Cardiac fibroblast (primary cell): ENCODE measurements around the gene TMEM267.
"Not testable (repeated sequence)": the region's sequence is repeated elsewhere in the genome, so short reads cannot be mapped to it uniquely, and the experiment has no call there.

ENCODE experiments used
- DNase-seq, 2 donors: peaks; one replicate each; pipeline versions ENCODE4 v3.0.0 to v3.0.0-alpha.2; 2010; ENCODE audit warnings: low read depth in 2 of 2
- H3K4me3 ChIP-seq, 2 donors: replicated peaks in 1 of 2; 1 replicate in 1 of 2; 2 replicates in 1 of 2; pipeline ENCODE4 v1.5.1; 2011; ENCODE audit warnings: low read depth in 2 of 2, low read length in 2 of 2, mild to moderate bottlenecking in 2 of 2, moderate library complexity in 1 of 2
- TF ChIP-seq, protein P1 (sequence below): IDR thresholded peaks from one replicate; pipeline ENCODE4 v1.5.1; 2011; ENCODE audit warnings: low read depth, mild to moderate bottlenecking, low read length, inconsistent platforms

The TMEM267 gene

DNA sequence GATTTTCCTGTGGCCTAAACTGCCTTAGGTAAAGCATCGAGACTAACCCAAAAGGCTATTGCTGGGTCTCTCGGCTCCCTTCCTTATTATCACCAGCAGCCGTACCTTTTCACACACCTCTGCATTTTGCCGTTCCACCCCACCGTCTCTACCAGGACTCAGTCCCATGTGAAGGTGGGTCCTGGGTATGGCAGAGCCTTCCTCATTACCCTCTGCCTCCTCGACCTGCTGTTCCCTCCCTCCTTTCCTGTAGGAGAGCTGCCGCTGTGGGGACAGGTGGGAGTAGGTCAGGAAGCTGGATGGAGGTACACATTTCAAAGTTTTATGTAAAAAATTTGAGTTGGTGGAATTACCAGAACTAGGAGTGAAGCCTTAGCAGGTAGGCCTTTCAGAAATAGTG lies 73.3 kb downstream of the TMEM267 start:
- DNase-seq = no peak
- TF ChIP-seq, protein P1, sequence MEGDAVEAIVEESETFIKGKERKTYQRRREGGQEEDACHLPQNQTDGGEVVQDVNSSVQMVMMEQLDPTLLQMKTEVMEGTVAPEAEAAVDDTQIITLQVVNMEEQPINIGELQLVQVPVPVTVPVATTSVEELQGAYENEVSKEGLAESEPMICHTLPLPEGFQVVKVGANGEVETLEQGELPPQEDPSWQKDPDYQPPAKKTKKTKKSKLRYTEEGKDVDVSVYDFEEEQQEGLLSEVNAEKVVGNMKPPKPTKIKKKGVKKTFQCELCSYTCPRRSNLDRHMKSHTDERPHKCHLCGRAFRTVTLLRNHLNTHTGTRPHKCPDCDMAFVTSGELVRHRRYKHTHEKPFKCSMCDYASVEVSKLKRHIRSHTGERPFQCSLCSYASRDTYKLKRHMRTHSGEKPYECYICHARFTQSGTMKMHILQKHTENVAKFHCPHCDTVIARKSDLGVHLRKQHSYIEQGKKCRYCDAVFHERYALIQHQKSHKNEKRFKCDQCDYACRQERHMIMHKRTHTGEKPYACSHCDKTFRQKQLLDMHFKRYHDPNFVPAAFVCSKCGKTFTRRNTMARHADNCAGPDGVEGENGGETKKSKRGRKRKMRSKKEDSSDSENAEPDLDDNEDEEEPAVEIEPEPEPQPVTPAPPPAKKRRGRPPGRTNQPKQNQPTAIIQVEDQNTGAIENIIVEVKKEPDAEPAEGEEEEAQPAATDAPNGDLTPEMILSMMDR = no peak
- H3K4me3 ChIP-seq = no peak overlapping the region

DNA sequence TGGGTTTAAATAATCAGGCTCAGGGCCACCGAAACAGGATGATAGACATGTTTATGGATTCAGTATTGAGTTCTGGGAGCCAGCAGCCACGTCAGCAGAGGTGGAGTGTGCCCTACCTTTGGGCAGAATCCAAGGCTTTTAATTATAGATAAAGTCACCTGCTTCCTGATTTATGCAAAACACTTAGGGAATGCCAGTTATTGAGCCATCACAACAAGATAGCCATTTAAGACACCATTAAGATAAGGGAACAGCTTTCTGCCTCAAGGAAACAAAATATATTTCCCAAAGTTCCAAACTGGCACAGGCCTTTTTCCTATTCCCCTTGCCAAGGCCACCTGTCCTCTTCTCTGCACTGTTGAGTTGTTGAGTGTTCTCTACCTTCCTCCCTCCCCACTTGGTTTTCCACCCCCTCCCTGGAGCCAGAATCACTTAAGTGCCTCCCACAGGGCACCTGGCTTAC lies 73.8 kb downstream of the TMEM267 start:
- DNase-seq = no peak

DNA sequence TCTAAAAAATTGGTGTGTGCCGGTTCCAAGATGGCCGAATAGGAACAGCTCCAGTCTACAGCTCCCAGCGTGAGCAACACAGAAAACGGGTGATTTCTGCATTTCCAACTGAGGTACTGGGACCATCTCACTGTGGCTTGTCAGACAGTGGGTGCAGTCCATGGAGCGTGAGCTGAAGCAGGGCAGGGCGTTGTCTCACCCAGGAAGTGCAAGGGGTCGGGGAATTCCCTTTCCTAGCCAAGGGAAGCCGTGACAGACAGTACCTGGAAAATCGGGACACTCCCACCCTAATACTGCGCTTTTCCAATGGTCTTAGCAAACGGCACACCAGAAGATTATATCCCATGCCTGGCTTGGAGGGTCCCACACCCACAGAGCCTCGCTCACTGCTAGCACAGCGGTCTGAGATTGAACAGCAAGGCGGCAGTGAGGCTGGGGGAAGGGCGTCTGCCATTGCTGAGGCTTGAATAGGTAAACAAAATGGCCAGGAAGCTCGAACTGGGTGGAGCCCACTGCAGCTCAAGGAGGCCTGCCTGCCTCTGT lies 81.1 kb downstream of the TMEM267 start:
- DNase-seq, H3K4me3 ChIP-seq: not testable (repeated sequence)

More for the DNA sequence above, 73.8 kb downstream of the TMEM267 start:
- H3K4me3 ChIP-seq = no peak overlapping the region
- TF ChIP-seq, protein P1 = no peak

DNA sequence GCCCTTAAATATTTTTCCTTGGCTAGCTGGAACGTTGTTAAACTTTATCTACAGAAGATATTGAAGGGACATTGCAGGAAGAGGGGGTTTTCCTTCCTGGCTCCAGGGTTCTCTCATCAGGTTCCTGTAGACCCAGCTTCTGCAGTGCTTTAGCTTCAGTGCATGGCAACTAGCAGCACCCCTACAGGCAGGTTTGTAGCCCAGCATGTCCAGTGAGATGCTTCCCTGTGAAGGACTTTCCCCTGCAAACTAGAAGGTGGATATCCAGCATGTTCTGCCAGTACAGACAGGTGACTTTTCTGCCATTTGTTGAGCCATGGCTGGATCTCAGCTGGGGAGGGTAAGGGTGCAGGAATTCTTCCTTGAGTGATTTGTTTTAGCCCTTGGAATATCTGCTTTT lies 81.8 kb downstream of the TMEM267 start:
- H3K4me3 ChIP-seq = no peak overlapping the region
- peak; percentile 18 to 34 for DNase-seq
- TF ChIP-seq, protein P1 = peak; percentile 51

DNA sequence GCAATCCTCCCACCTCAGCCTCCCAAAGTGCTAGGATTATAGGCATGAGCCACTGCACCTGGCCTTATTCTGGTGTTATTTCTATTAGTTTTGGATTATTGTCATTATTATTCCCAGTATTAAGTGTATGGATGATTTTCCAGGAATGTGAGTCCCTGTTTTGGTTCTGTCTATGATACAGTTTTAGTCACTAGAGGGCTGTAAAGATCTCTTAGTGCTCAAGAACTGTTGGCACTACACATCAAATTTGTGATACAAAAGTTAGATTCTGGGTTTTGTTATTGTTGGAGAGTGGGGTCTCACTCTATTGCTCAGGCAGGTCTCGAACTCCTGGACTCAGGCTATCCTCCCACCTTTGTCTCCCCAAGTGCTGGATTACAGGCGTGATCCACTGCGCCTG lies 83.6 kb downstream of the TMEM267 start:
- no peak overlapping the region for H3K4me3 ChIP-seq
- TF ChIP-seq, protein P1 = peak; percentile 22
- DNase-seq = peak; percentile 49 to 54

GRCh38 chr5:43396762-43397304 lies 86.8 kb downstream of the TMEM267 start:
- peak overlapping the region; percentile 51 to 62 for H3K4me3 ChIP-seq
- TF ChIP-seq, protein P1 = no peak
- DNase-seq = peak; percentile 28 to 30
